Immature natural killer cell (primary cell): ENCODE results near the gene PILRA. TPM values are rescaled to one million over a fixed set of nuclear protein-coding genes. Genes with fewer than 3 reads are reported as not detected.
"Not testable (repeated sequence)": the region's sequence is repeated elsewhere in the genome, so short reads cannot be mapped to it uniquely, and the experiment has no call there.

Experiments used
- DNase-seq, 3 donors: peaks; one replicate each; pipeline ENCODE4 v3.0.0; 2022; ENCODE audit warnings: mixed read lengths in 1 of 3
- H3K27ac Mint-ChIP-seq, 6 donors: one replicate each; pipeline ENCODE4 v1.8.0; 2020; ENCODE audit warnings: mixed read lengths in 6 of 6, mild to moderate bottlenecking in 5 of 6, inconsistent platforms in 4 of 6, moderate library complexity in 3 of 6
- H3K27me3 Mint-ChIP-seq, 3 donors: one replicate each; pipeline ENCODE4 v1.8.0; 2020 to 2021; ENCODE audit warnings: low read depth in 3 of 3, mild to moderate bottlenecking in 3 of 3, mixed read lengths in 3 of 3, moderate library complexity in 3 of 3, inconsistent platforms in 1 of 3
- H3K36me3 Mint-ChIP-seq, 3 donors: one replicate each; pipeline ENCODE4 v1.8.0; 2020; ENCODE audit warnings: mixed read lengths in 3 of 3, inconsistent platforms in 2 of 3, mild to moderate bottlenecking in 2 of 3
- H3K4me1 Mint-ChIP-seq, 2 donors: one replicate each; pipeline ENCODE4 v1.8.0; 2020; ENCODE audit warnings: inconsistent platforms in 2 of 2, mild to moderate bottlenecking in 2 of 2, mixed read lengths in 2 of 2, moderate library complexity in 1 of 2
- H3K4me3 Mint-ChIP-seq, 5 donors: one replicate each; pipeline ENCODE4 v1.8.0; 2020; ENCODE audit warnings: mild to moderate bottlenecking in 5 of 5, mixed read lengths in 5 of 5, inconsistent platforms in 3 of 5, moderate library complexity in 3 of 5
- H3K9me3 Mint-ChIP-seq, 6 donors: one replicate each; pipeline ENCODE4 v1.8.0; 2020; ENCODE audit warnings: mild to moderate bottlenecking in 6 of 6, mixed read lengths in 6 of 6, inconsistent platforms in 4 of 6, moderate library complexity in 3 of 6
- polyA plus RNA-seq, 3 donors: library from polyadenylated mRNA; unstranded; fragments of 300-500 nt; fragmentation: Illumina TruSeq; gene quantifications; one replicate each; pipeline ENCODE4 v1.2.3, GENCODE V29; 2021

The PILRA gene
- polyA plus RNA-seq, 3 donors from 2014 or later: 1.5 to 2.4 (median 2.0) TPM

DNA sequence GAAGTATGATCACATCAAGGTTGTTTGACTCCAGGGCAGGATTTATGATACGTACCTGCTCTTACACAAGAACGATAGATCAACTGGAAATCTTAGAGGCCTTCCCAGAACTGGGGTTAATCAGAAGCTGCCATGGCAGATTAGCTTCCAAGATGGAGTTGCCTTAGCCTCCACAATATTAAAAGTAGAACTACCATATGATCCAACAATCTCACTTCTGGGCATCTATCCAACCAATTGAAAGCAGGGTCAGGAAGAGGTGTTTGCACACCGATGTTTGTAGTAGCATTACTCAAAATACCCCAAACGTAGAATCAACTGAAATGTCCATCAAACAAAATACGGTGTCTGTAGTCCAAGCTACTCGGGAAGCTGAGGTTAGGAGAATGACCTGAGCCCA lies 8.8 kb upstream of the PILRA start:
- Mint-ChIP-seq H3K4me3 (peak overlapping the region in 1 of 5 donors; percentile 36), H3K9me3 (no peaks in the 10 kb centered on the region), H3K27me3 (peaks cover 4 to 14% (median 13%) of the 10 kb centered on the region in 3 donors), H3K36me3 (peaks cover 15 to 37% (median 23%) of the 10 kb centered on the region in 3 donors), H3K4me1 (peaks cover 61 to 71% of the 10 kb centered on the region in 2 donors), H3K27ac (peak overlapping the region; percentile 67 to 99 (median 86))
- DNase-seq: no peak

DNA sequence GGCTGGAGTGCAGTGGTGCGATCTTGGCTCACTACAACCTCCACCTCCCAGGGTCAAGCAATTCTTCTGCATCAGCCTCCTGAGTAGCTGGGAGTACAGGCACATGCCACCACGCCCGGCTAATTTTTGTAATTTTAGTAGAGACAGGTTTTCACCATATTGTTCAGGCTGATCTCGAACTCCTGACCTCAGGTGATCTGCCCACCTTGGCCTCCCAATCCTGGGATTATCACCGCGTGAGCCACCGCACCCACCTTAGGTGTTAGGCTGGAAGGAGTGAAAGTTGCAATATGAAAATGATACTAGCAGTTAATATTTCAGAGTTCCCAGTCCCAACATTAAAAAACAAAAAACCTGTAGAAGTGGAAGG lies 7.3 kb upstream of the PILRA start:
- peak overlapping the region; percentile 85 to 99 (median 93) for H3K27ac Mint-ChIP-seq
- peak overlapping the region; percentile 33 to 70 (median 66) for H3K4me3 Mint-ChIP-seq
- H3K9me3 Mint-ChIP-seq, DNase-seq: not testable (repeated sequence)
- peaks cover 4 to 15% (median 14%) of the 10 kb centered on the region in 3 donors for H3K27me3 Mint-ChIP-seq
- H3K4me1 Mint-ChIP-seq: peaks cover 70 to 72% of the 10 kb centered on the region in 2 donors
- peaks cover 5 to 26% (median 13%) of the 10 kb centered on the region in 3 donors for H3K36me3 Mint-ChIP-seq

DNA sequence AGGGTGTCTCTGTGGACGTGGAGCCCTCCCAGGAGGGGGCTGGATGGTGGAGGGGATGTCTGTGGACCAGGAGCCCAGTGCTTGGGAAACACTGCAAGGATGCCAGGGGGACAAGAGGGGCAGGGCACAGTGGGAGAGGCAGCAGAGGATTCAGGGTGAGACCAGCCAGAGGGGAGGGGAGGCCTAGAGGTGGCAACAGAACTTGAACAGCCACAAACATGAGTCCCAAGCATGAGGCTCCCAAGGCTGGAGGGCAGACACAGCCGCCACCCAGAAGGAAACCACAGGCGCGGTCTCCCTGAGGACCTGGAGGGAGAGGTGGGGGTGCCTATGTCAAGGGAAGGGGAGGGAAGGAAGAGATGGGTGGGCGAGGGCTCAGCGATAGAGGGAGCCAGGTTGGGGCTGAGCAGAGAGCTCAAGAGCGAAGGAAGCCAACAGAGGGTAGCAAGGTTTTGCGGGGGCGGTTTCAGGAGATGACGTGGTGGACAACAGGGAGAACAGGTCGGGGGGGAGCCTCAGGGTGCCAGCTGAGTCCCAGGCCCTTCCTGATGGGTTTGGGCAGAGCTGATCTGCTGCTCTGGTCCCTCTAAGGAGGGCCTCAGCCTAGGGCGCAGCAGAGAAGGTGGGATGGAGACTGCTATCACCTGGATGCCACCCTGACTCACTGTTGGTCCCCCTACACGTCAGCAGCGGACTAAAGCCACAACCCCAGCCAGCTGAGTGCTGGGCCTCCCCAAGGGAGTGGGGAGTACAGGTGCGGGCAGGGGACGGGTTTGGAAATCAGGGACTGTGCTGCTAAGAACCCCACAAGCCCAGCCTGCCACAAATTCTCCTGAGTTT lies 6.7 kb upstream of the PILRA start:
- no peak for DNase-seq
- H3K4me3 Mint-ChIP-seq: peak overlapping the region; percentile 33 to 70 (median 66)
- peaks cover 4 to 22% (median 13%) of the 10 kb centered on the region in 3 donors for H3K36me3 Mint-ChIP-seq
- H3K4me1 Mint-ChIP-seq: peaks cover 75 to 77% of the 10 kb centered on the region in 2 donors
- peaks cover 4 to 15% (median 15%) of the 10 kb centered on the region in 3 donors for H3K27me3 Mint-ChIP-seq
- no peaks in the 10 kb centered on the region for H3K9me3 Mint-ChIP-seq
- peak overlapping the region; percentile 85 to 99 (median 93) for H3K27ac Mint-ChIP-seq

DNA sequence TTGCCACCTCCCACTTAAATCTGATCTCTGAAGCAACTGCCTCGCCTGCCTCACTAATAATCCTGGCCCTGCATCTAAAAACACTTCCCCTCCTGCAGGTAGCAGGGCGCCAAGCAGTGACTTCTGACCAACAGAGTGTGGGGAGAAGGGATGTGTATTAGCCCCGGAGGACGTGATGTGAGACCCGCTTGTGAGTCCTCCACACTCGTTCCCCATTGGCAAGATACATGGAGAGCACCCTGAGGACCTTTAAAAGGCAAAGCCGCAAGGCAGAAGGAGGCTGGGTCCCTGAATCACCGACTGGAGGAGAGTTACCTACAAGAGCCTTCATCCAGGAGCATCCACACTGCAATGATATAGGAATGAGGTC lies 6.1 kb upstream of the PILRA start:
- H3K9me3 Mint-ChIP-seq: no peaks in the 10 kb centered on the region
- peak overlapping the region in 4 of 5 donors; percentile 17 to 56 (median 36) for H3K4me3 Mint-ChIP-seq
- DNase-seq: no peak
- H3K36me3 Mint-ChIP-seq: peaks cover 0 to 16% (median 11%) of the 10 kb centered on the region in 3 donors
- H3K27me3 Mint-ChIP-seq: peaks cover 4 to 15% (median 15%) of the 10 kb centered on the region in 3 donors
- H3K27ac Mint-ChIP-seq: peak overlapping the region; percentile 85 to 99 (median 93)
- H3K4me1 Mint-ChIP-seq: peaks cover 77% of the 10 kb centered on the region in 2 donors

DNA sequence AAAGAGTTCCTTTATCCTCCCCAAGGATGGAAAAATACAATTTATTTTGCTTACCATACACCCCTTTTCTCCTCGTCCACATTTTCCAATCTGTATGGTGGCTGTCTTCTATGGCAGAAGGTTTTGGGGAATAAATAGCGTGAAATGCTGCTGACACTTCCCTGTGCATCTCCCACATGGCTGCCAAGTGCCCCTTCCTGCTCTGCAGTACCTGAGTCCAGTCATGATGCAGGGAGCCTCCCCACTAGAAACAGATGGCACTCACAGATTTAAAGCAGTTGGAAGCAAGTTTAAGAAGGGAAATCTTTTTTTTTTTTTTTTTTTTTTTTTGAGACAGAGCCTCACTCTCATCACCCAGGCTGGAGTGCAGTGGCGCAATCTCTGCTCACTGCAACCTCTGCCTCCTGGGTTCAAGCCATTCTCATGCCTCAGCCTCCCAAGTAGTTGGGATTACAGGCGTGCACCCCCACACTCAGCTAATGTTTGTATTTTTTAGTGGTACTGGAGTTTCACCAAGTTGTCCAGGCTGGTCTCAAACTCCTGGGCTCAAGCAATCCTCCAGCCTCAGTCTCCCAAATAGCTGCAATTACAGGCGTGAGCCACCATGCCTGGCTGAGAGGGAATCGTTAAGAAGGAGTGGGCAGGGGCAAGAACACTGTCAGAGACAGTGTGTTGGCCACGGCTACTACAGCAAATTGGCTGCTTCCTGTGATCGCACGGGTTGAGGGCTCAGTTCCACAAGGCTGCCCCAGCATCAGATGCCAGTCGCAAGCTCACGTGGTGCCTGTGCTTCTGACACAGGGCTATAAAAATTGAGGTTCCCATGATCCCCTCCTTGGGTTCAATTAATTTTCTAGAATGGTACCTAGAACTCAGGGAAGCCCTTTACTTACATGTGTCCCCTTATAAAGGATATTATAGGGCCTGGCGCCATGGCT lies 5.3 kb upstream of the PILRA start:
- peak overlapping the region in 4 of 5 donors; percentile 56 to 69 (median 66) for H3K4me3 Mint-ChIP-seq
- peaks cover 77 to 80% of the 10 kb centered on the region in 2 donors for H3K4me1 Mint-ChIP-seq
- H3K27ac Mint-ChIP-seq: peak overlapping the region; percentile 90 to 99 (median 94)

DNA sequence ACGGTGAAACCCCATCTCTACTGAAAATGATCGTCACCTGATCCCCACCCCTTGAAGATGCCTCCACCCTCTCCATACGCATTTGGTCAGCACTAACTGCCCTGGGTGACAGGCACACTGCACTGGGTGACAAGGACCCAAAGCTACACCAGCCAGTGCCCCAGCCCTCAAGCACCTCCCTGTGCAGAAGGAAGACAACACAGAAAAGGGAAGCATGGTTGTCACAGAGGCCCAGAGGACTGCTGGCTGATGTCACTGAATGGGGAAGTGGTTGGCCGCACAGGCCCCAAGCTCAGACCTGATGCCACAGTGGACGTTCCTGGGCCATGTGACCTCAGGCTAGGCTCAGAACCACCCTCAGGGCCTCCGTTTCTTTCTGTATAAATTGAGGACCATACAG lies 4.2 kb upstream of the PILRA start:
- DNase-seq: peak; percentile 88 to 90 (median 89)
- H3K4me1 Mint-ChIP-seq: peaks cover 70 to 78% of the 10 kb centered on the region in 2 donors
- H3K27me3 Mint-ChIP-seq: peaks cover 4 to 15% (median 13%) of the 10 kb centered on the region in 3 donors
- peak overlapping the region; percentile 83 to 99 (median 94) for H3K27ac Mint-ChIP-seq
- peak overlapping the region; percentile 56 to 77 (median 69) for H3K4me3 Mint-ChIP-seq
- H3K36me3 Mint-ChIP-seq: peaks cover 0 to 8% (median 4%) of the 10 kb centered on the region in 3 donors
- no peaks in the 10 kb centered on the region for H3K9me3 Mint-ChIP-seq

More for the DNA sequence above, 5.3 kb upstream of the PILRA start:
- Mint-ChIP-seq H3K9me3 (no peaks in the 10 kb centered on the region), H3K27me3 (peaks cover 4 to 15% (median 15%) of the 10 kb centered on the region in 3 donors), H3K36me3 (peaks cover 0 to 15% (median 10%) of the 10 kb centered on the region in 3 donors)
- peak in 2 of 3 donors; percentile 39 to 41 for DNase-seq

DNA sequence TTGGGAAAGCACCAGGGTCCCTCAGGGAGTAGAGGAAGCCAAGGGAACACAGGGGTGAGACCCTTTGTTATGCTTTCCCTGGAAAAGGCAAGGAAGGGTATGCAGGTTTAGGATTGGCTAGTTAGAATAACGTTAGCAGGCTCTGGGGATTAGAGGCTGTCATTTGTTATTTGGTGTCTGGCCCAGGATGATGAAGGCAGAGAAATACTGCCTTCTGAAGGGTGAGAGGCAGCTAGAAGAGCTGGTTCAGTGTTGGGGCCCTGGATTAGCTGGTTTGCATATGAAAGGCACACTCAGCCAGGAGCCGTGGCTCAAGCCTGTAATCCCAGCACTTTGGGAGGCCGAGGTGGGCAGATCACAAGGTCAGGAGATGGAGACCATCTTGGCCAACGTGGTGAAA lies 3.0 kb upstream of the PILRA start:
- DNase-seq: no peak
- Mint-ChIP-seq H3K4me3 (peak overlapping the region in 2 of 5 donors; percentile 18 to 20), H3K27me3 (peaks cover 4 to 15% (median 13%) of the 10 kb centered on the region in 3 donors), H3K4me1 (peaks cover 71 to 81% of the 10 kb centered on the region in 2 donors), H3K27ac (peak overlapping the region; percentile 71 to 99 (median 88)), H3K9me3 (no peaks in the 10 kb centered on the region), H3K36me3 (peaks cover 0 to 3% (median 0%) of the 10 kb centered on the region in 3 donors)

DNA sequence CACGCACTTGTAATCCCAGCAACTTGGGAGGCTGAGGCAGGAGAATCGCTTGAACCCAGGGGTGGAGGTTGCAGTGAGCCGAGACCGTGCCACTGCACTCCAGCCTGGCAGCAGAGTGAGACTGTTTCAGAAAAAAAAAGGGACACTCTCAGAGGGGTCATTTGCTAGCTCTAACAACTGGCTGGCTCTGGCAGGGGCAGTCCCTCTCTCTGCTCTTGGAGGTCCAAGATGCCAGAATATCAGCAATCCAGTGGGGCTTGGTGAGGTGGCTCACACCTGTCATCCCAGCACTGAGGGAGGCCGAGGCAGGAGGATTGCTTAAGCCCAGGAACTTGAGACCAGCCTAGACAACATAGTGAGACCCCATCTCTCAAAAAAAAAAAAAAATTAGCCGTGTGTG lies 2.5 kb upstream of the PILRA start:
- Mint-ChIP-seq H3K36me3 (peaks cover 0 to 3% (median 3%) of the 10 kb centered on the region in 3 donors), H3K9me3 (no peaks in the 10 kb centered on the region), H3K27ac (peak overlapping the region; percentile 79 to 99 (median 88)), H3K4me1 (peaks cover 71 to 81% of the 10 kb centered on the region in 2 donors), H3K27me3 (peaks cover 4 to 15% (median 12%) of the 10 kb centered on the region in 3 donors), H3K4me3 (no peak overlapping the region)
- DNase-seq: no peak

DNA sequence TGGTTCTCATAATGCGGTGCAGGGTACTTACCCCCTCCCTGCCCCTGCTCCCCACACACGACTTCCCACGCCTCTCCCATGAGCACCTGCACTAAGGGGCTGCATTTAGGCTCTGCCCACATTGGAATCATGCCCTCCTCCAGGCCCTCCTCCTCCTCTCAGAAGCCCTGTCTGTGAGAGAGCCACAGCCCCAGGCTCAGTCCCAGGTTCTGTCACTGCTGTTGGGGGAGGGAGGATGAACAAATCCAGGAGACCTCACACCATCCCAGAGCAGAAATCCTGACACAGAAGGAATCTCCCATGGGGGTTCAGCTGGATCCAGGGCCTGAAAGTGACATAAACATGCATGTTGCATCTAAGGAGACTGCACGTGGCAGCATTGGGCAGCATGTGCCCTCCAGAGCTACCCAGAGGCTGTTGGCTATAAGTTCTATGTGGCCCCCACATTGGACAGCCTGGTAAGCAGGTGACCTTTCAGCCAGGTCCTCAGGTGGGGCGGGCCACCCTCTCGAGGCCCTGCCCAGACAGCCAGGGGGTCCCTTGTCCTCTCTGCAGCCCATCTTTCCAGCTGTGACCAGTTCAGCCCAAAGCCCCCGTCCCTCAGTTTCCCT lies 1.6 kb upstream of the PILRA start:
- Mint-ChIP-seq H3K4me1 (peaks cover 69 to 79% of the 10 kb centered on the region in 2 donors), H3K9me3 (no peaks in the 10 kb centered on the region), H3K27me3 (peaks cover 2 to 9% (median 7%) of the 10 kb centered on the region in 3 donors), H3K4me3 (no peak overlapping the region), H3K27ac (peak overlapping the region in 5 of 6 donors; percentile 79 to 99 (median 86)), H3K36me3 (peaks cover 0 to 4% (median 3%) of the 10 kb centered on the region in 3 donors)
- DNase-seq: no peak

DNA sequence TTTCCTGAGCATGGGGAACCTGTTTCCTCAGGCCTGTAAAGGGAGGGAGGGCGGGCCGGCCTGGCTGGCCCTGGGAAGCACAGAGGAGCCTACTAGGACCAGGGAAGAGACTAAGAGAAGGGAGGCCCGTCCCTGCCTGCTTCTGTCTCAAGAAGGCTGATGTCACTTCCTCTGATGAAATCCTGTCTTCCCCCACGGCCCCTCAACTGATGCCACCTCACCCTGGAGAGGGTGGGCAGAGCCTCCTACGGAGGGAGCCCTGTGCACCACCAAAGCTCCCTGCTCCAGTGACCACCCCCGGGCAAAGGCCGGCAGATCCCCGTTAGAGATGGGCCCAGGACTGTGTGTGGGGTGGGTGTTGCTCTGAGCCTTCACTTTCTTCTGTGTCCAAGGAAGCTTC lies 1.0 kb upstream of the PILRA start:
- H3K27me3 Mint-ChIP-seq: peaks cover 0 to 9% (median 7%) of the 10 kb centered on the region in 3 donors
- H3K36me3 Mint-ChIP-seq: peaks cover 0 to 4% (median 3%) of the 10 kb centered on the region in 3 donors
- peak overlapping the region in 2 of 5 donors; percentile 21 to 26 for H3K4me3 Mint-ChIP-seq
- H3K4me1 Mint-ChIP-seq: peaks cover 63 to 73% of the 10 kb centered on the region in 2 donors
- DNase-seq: no peak
- H3K27ac Mint-ChIP-seq: peak overlapping the region; percentile 34 to 91 (median 75)
- no peaks in the 10 kb centered on the region for H3K9me3 Mint-ChIP-seq

DNA sequence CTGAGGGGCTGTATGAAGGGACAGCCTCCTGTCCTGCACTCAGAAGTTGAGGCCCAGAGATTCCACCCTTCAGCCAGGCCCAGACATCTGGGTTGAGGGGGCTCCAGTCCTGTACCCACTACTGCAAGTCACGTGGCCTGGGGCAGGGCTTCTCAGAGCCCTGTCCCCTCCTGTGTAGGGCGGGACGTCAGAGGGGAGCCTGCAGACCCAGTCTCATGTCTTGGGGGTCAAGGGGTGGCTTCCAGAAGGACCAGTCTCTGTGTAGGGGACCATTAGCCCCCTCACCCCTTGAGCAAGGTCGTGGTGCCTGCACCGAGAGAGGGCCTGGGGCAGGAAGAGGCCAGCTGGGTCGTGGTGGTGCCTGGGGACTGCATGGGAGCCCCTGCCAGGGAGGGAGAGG lies 593 bp upstream of the PILRA start:
- Mint-ChIP-seq H3K4me1 (peaks cover 59 to 68% of the 10 kb centered on the region in 2 donors), H3K36me3 (peaks cover 0 to 4% (median under 1%) of the 10 kb centered on the region in 3 donors), H3K27ac (peak overlapping the region; percentile 34 to 81 (median 55)), H3K9me3 (no peaks in the 10 kb centered on the region), H3K27me3 (peaks cover 0 to 9% (median 6%) of the 10 kb centered on the region in 3 donors), H3K4me3 (no peak overlapping the region)
- no peak for DNase-seq

DNA sequence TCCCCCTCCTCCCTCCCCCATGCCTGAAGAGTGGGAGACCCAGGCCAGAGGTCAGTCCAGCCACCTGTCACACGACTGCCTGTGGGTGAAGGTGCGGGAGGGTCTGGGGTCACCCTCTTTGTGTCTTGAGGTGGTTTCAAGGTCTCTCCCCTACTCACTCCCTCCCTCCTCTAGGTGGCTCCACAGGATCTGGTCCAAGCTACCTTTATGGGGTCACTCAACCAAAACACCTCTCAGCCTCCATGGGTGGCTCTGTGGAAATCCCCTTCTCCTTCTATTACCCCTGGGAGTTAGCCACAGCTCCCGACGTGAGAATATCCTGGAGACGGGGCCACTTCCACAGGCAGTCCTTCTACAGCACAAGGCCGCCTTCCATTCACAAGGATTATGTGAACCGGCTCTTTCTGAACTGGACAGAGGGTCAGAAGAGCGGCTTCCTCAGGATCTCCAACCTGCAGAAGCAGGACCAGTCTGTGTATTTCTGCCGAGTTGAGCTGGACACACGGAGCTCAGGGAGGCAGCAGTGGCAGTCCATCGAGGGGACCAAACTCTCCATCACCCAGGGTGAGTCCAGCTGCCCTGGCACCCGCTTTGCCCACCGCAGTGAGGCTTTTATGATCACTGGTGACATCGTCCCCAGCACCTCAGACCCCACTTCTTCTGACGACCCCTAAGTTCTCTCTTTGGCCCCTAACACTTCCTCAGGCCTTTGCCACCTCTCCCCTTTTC lies 747 bp downstream of the PILRA start:
- H3K36me3 Mint-ChIP-seq, H3K27me3 Mint-ChIP-seq, H3K9me3 Mint-ChIP-seq, DNase-seq: not testable (repeated sequence)
- Mint-ChIP-seq H3K4me1 (peaks cover 46 to 58% of the 10 kb centered on the region in 2 donors), H3K27ac (peak overlapping the region in 5 of 6 donors; percentile 39 to 85 (median 64)), H3K4me3 (peak overlapping the region in 1 of 5 donors; percentile 38)
